KOPT-K1 (cell line): Measurements from ENCODE around the gene PLPPR1.

Experiments
- H3K27ac ChIP-seq: fragments of 200-600 bp; sonication (generic); 2 replicates; pipeline ENCODE4 v1.5.1; 2016; ENCODE audit warnings: antibody characterized with exemption, mild to moderate bottlenecking, low read depth, low read length; ENCODE audit not compliant: poor library complexity, severe bottlenecking
- H3K36me3 ChIP-seq: fragments of 200-600 bp; sonication (generic); 2 replicates; pipeline ENCODE4 v1.5.1; 2017; ENCODE audit warnings: antibody characterized with exemption, mild to moderate bottlenecking, low read length, moderate library complexity; ENCODE audit not compliant: insufficient read depth
- H3K9me3 ChIP-seq: fragments of 200-600 bp; sonication (generic); 2 replicates; pipeline ENCODE4 v1.5.1; 2017; ENCODE audit warnings: antibody characterized with exemption, low read length, mild to moderate bottlenecking; ENCODE audit not compliant: insufficient read depth, poor library complexity, severe bottlenecking

PLPPR1 gene

GRCh38 chr9:101336091-101336490 is 307.6 kb downstream of the PLPPR1 start:
- Histone ChIP-seq H3K36me3 (no peaks in the 10 kb centered on the region), H3K27ac (no peak overlapping the region), H3K9me3 (no peaks in the 10 kb centered on the region)

- Histone ChIP-seq H3K9me3 (no peaks in the 10 kb centered on the region), H3K27ac (no peak overlapping the region), H3K36me3 (no peaks in the 10 kb centered on the region)
Observed at GRCh38 chr9:101337237-101337636, 308.7 kb downstream of the PLPPR1 start.

DNA sequence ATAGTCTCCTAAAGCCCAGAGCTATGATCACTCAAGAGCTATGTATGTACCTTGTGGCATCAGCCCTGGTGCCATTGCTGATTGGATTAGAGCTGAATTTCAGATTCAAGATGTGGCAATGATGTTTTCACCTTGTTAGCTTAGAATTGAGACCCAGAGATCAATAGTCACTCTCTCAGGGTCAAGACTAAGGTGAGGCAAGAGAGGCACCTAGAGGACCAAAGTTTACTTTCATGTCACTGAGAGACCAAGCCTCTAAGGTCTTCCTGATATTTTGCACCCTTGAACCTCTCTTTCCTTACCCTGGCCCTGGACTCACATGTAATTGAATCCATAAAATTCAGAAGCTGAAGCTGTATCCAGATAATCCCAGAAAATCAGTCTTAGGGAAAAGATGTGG is 313.4 kb downstream of the PLPPR1 start:
- H3K27ac ChIP-seq, result no peak overlapping the region
- H3K36me3 ChIP-seq, result no peaks in the 10 kb centered on the region
- no peaks in the 10 kb centered on the region for H3K9me3 ChIP-seq

GRCh38 chr9:101342595-101342994 is 314.1 kb downstream of the PLPPR1 start:
- no peak overlapping the region for H3K27ac ChIP-seq
- no peaks in the 10 kb centered on the region for H3K9me3 ChIP-seq
- no peaks in the 10 kb centered on the region for H3K36me3 ChIP-seq

- H3K9me3 ChIP-seq, result no peaks in the 10 kb centered on the region
- no peak overlapping the region for H3K27ac ChIP-seq
- no peaks in the 10 kb centered on the region for H3K36me3 ChIP-seq
Observed at GRCh38 chr9:101350285-101350684, 321.8 kb downstream of the PLPPR1 start.

DNA sequence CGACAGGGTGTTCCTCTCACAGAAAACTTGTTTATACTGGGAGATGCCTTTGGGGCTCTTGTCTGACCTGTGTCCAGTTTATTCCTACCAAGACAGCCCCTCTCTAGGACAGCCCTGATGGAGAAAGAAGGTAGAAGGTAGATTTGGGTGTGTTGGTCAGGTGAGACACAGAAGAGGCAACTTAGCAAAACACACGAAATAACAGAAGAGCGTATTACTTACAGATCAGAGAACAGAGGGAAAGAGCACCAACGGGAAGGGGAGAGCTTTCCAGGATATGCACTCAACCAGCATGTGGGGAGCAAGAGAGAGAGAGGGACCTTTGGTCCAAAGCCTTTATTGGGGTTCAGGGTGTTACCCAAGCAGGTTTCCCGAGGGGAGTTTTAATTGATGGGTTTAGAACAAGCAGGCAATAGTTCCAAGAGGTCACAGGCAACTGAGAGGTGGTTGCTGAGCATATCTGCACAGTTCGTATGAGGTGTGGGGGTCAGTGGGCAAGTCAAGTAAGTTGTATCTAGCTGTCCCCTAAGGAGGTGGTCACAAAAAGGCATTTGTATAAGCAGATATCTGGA is 324.5 kb downstream of the PLPPR1 start:
- Histone ChIP-seq H3K27ac (no peak overlapping the region), H3K36me3 (no peaks in the 10 kb centered on the region)

DNA sequence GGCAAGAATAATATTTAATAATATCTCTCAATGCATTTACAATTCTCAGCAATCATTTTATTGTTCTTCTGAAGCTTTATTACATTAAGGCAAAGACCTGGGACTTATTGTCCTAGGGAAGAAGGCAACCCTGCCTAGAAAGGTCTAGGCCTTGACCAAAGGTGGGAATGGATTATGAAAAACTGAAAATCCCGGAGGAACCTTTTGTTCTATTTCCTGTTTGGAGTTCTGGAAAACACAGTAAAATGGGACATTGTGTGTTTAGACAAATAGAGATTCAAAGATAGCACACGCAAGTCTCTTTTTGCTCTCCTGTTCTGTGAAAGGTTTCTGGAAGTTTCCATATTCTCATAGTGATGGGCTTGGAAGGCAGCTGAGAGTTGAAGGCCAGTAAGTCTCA is 325.2 kb downstream of the PLPPR1 start:
- Histone ChIP-seq H3K27ac (no peak overlapping the region), H3K36me3 (no peaks in the 10 kb centered on the region), H3K9me3 (no peaks in the 10 kb centered on the region)

More for the DNA sequence above, 324.5 kb downstream of the PLPPR1 start:
- H3K9me3 ChIP-seq, result no peaks in the 10 kb centered on the region

- no peaks in the 10 kb centered on the region for H3K36me3 ChIP-seq
- H3K9me3 ChIP-seq, result no peaks in the 10 kb centered on the region
- no peak overlapping the region for H3K27ac ChIP-seq
Observed at GRCh38 chr9:101354143-101354764, 325.7 kb downstream of the PLPPR1 start.

DNA sequence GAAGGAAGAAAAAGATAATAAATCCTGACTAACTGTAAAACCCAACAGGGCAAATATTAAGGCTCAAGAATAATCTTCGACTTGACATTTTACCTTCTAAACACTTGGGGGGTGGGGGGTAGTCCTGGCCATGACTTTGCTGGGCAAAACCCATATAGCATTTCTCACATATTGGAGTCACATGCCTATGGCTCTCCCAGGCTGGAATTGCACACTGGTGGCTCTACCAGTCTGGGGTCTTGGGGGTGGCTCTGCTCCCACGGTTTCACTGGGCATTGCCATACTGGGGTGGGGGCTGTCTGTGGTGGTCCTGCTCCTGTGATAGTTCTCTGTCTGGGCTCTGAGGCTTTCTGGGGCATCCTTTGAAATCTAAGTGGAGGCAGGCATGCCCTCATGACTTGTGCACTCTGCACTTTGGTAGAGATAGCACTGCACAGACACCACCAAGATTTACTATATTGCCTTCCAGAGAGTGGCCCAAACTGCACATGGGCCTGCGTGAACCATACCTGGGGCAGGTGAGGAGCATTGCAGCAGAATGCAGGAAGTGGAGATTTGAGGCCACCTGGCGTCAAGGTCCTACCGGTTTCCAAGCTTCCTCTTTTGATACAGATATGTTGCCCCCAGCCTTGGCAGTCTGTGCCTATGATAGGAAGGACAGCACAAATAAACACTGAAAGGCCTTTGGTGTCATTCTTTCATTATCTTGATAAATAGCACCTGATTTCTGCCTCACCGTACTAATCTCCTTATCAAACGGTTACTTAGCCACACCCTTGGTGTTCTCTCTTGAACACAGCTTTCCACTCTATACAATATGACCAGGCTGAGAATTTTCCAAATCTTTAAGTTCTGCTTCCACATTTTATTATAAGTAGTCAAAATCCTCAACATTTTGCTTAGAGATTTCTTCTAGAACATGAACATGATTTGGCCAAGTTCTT is 326.5 kb downstream of the PLPPR1 start:
- no peak overlapping the region for H3K27ac ChIP-seq
- H3K9me3 ChIP-seq, result no peaks in the 10 kb centered on the region
- H3K36me3 ChIP-seq, result no peaks in the 10 kb centered on the region

DNA sequence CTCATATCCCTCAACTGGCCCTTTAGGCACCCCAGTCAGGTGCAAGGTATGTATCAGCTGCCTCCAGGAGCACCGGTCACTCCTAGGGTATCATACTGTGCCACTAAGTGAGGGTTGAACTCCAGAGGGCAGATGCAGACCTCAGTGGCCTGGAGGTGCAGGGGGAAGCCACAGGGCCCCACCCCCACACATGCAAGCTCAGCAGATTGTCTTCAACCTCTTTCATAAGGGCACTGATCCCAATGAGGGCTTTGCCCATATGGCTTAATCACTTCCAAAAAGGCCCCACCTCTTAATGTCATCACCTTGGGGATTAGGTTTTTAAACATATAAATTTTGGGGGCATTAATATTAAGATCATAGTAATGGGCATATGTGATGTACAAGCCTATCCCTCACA is 328.1 kb downstream of the PLPPR1 start:
- H3K36me3 ChIP-seq, result no peaks in the 10 kb centered on the region
- H3K27ac ChIP-seq, result no peak overlapping the region
- H3K9me3 ChIP-seq, result no peaks in the 10 kb centered on the region

- Histone ChIP-seq H3K36me3 (no peaks in the 10 kb centered on the region), H3K9me3 (no peaks in the 10 kb centered on the region), H3K27ac (no peak overlapping the region)
Observed at GRCh38 chr9:101359679-101360078, 331.2 kb downstream of the PLPPR1 start.

GRCh38 chr9:101360647-101361046 is 332.1 kb downstream of the PLPPR1 start:
- Histone ChIP-seq H3K9me3 (no peaks in the 10 kb centered on the region), H3K36me3 (no peaks in the 10 kb centered on the region), H3K27ac (no peak overlapping the region)

- Histone ChIP-seq H3K36me3 (no peaks in the 10 kb centered on the region), H3K27ac (no peak overlapping the region), H3K9me3 (no peaks in the 10 kb centered on the region)
Observed at GRCh38 chr9:101362450-101362849, 333.9 kb downstream of the PLPPR1 start.

- H3K27ac ChIP-seq, result no peak overlapping the region
Observed at GRCh38 chr9:101365181-101365580, 336.7 kb downstream of the PLPPR1 start.

DNA sequence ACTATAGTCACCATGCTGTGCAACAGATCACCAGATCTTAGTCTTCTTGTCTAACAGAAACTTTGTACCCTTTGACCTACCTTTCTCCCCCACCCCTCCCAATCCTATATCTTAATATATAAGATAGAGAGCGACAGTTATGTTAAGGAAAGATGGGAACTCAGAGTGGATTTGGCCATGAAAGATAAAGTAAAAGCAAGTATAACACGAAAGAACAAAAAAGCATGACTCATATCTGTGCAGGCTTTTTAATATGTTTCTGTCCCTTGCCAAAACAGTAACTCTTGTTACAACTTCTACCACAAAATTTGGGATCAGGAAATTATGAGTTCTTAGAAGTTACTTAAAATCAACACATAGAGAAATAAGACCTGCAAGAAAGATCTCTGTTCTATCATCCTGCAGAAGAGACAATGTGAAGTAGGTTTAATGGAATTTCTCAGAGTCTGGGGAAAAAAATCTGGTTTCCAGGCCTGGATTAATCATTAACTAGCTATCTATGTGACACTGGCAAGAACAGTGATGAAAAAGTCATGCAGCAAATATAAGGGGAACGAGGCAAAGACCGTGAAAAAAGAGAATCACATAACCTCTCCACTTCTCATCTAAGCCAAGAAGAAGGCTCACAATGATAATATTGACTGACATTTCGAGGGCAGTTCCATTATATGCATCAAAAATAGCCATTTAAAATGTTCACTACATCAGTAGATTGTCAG is 337.7 kb downstream of the PLPPR1 start:
- H3K36me3 ChIP-seq, result no peaks in the 10 kb centered on the region
- H3K27ac ChIP-seq, result no peak overlapping the region
- no peaks in the 10 kb centered on the region for H3K9me3 ChIP-seq

More at GRCh38 chr9:101365181-101365580, 336.7 kb downstream of the PLPPR1 start:
- Histone ChIP-seq H3K9me3 (no peaks in the 10 kb centered on the region), H3K36me3 (no peaks in the 10 kb centered on the region)
